GM21515 (cell line): ENCODE data around the gene KRT34.

Source experiments
- ATAC-seq: cut with Tn5 transposase; IDR thresholded peaks from one replicate; pipeline ENCODE4 v1.9.1; 2021; ENCODE audit not compliant: unreplicated experiment

KRT34 gene

DNA sequence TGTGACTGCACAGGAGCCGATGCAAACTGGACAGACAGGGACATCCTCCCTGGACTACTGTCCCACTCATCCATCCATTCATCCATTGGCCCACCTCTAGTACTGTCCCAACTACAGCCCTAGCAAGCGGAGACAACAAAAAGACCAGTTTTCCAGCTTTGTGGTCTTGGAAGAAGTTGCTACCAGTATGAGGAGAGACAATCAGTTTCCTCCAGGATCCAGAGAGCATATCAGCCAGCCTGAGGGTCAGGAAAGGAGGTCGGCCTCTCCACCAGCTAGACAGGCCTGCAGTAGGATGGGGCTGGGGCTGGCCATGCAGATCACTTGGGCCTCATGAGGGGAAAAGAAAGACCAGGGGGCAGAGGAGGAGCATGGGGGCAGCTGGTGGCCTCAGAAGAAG is 48.3 kb downstream of the KRT34 start:
- no peak for ATAC-seq

DNA sequence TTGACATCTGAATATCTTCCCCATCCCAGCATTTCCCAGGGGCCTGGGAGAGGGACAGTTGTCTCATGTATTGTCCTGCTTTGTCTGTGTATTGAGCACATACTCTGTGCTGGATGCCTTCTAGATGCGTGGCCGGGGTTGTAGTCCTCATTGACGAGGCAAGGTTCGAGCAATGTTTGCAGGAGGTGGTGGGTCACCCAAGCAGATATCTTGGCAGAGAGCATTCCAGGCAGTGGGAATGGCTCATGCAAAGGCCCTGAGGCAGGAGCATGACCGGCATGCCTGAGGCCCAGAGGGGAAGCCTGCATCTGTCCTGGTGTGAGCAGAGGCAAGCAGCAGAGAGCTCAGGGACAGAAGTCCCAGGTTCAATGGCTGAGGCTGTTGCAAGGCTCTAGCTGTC is 49.0 kb downstream of the KRT34 start:
- no peak for ATAC-seq

DNA sequence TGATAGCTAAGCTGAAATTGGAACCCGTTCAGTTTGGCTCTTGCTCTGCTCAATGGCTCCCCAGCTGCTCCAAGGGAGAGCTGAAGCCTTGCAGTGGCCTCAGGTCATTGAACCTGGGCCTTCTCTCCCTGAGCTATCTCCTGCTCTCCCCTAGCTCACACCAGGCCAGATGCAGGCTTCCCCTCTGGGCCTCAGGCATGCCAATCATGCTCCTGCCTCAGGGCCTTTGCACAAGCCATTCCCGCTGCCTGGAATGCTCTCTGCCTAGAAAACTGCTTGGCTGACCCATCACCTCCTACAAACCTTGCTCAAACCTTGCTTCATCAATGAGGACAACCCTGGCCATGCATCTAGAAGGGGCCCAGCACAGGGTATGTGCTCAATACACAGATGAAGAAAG is 49.9 kb downstream of the KRT34 start:
- ATAC-seq: no peak

DNA sequence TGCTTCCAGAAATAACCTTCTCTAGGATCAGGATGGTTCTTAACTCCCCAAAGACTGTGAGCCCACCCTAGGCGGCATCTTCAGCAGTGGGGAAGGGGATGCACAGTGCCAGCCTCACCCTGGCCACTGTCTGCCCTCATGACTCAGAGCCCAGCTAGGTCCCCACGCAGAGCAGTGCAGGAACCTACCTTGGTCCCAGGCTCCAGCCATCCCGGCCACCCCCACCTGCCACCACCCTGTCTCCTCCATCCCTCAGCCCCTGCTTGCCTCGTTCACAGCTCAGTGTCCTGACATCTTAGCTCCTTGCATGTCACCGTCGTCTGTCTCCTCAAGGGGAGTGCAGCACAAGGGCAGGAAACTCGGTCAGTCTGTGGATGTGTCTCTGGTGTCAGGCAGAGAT is 50.5 kb downstream of the KRT34 start:
- no peak for ATAC-seq

DNA sequence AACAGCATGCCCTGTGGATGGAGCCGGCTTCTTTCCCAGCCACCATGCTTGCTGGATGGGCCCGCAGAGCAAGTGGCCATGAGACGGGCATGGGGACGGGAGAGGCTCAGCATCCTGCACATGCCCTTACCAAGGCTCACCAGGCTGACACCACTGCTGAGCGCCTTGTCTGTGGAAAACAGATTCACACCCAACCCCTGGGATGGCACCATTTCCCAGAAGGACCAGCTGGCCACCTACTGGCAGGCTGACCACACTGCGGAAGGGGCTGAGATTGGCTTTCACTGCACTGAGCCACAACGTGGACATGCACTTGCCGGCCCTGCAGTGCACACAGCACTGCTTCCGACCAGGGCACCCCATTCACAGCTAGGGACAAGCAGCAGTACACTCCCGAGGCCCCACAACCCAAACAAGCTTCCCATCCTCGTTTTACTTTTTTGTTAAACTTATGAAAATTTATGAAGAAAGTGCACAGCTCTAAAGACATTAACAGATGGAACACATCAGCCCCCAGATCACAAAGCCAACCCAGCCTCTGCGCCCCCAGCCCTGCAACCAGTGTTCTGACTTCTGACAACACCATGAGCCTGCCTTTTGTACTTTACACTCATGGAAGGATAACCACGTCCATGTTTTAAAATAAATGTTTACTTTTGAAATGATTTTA is 52.7 kb downstream of the KRT34 start:
- no peak for ATAC-seq

DNA sequence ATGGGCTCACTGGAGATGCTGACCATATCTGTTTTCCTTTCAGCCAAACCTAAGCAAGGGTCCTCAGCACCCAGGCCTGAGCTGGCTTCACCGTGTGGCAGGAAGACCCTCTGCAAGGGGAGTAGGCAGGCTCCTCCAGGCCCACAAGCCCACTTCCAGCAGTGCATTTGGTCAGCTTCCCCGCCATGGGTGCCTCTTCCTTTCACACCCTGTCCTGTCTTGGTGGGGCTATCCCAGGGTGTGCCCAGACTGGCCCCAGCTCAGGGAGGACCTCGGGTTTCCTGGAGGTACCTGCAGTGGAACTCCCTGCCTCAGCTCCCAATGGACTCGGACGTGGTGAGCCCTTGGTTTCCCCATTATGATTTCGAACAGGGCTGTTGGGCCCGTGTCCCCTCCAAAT is 53.9 kb downstream of the KRT34 start:
- no peak for ATAC-seq
